Measurements from ENCODE around the gene MYH9.
"Not testable (repeated sequence)": the region's sequence is repeated elsewhere in the genome, so short reads cannot be mapped to it uniquely, and the experiment has no call there.

MYH9 gene

GRCh38 chr22:36257308-36257707 is 130.5 kb downstream of the MYH9 start:
- FAIRE-seq: no peak

GRCh38 chr22:36256478-36256877 is 131.3 kb downstream of the MYH9 start:
- TF ChIP-seq CTCF (IDR thresholded peaks at IDR 0.05; ENCODE audit: insufficient read depth, missing control alignments): no peak
- DNase-seq (ENCODE audit: insufficient read length, low spot score): no peak
- no peak for FAIRE-seq

More at GRCh38 chr22:36257308-36257707, 130.5 kb downstream of the MYH9 start:
- no peak for TF ChIP-seq CTCF (IDR thresholded peaks at IDR 0.05; ENCODE audit: insufficient read depth, missing control alignments)
- no peak for DNase-seq (ENCODE audit: insufficient read length, low spot score)

GRCh38 chr22:36255572-36255971 is 132.2 kb downstream of the MYH9 start:
- FAIRE-seq: not testable (repeated sequence)

GRCh38 chr22:36253523-36254490 is 134.0 kb downstream of the MYH9 start:
- FAIRE-seq: no peak
- no peak for DNase-seq (ENCODE audit: insufficient read length, low spot score)
- TF ChIP-seq CTCF (IDR thresholded peaks at IDR 0.05; ENCODE audit: insufficient read depth, missing control alignments): no peak

More at GRCh38 chr22:36255572-36255971, 132.2 kb downstream of the MYH9 start:
- DNase-seq (ENCODE audit: insufficient read length, low spot score): not testable (repeated sequence)

GRCh38 chr22:36252754-36253522 is 134.8 kb downstream of the MYH9 start, which contains the start of gene APOL1:
Gene APOL1, plus strand, starts transcription at chr22:36253133. Its CDS starts 1,823 bp downstream, at chr22:36254956.
- no peak for FAIRE-seq
- TF ChIP-seq CTCF (IDR thresholded peaks at IDR 0.05; ENCODE audit: insufficient read depth, missing control alignments): no peak
- no peak for DNase-seq (ENCODE audit: insufficient read length, low spot score)

- not testable (repeated sequence) for DNase-seq (ENCODE audit: insufficient read length, low spot score); FAIRE-seq
Observed at GRCh38 chr22:36251979-36252608, 135.7 kb downstream of the MYH9 start.

- DNase-seq (ENCODE audit: insufficient read length, low spot score); FAIRE-seq: not testable (repeated sequence)
Observed at GRCh38 chr22:36250292-36250960, 137.3 kb downstream of the MYH9 start.

- DNase-seq (ENCODE audit: insufficient read length, low spot score) (no peak), FAIRE-seq (no peak)
- no peak for TF ChIP-seq CTCF (IDR thresholded peaks at IDR 0.05; ENCODE audit: insufficient read depth, missing control alignments)
Observed at GRCh38 chr22:36249160-36249559, 138.6 kb downstream of the MYH9 start.
